ENCODE measurements around the gene LCE7A.

The LCE7A gene

GRCh38 chr1:152880316-152880715 is 20.5 kb downstream of the LCE7A start:
- DNase-seq (ENCODE audit: low read depth in 2 of 2): no peak

- DNase-seq (ENCODE audit: low read depth in 2 of 2): no peak
Measured at GRCh38 chr1:152880907-152881306, 21.1 kb downstream of the LCE7A start.

GRCh38 chr1:152884085-152884484 is 24.3 kb downstream of the LCE7A start:
- no peak for DNase-seq (ENCODE audit: low read depth in 2 of 2)

GRCh38 chr1:152884506-152884905 is 24.7 kb downstream of the LCE7A start:
- no peak for DNase-seq (ENCODE audit: low read depth in 2 of 2)

GRCh38 chr1:152884966-152885624 is 25.3 kb downstream of the LCE7A start:
- no peak for DNase-seq (ENCODE audit: low read depth in 2 of 2)

GRCh38 chr1:152886085-152886484 is 26.3 kb downstream of the LCE7A start:
- no peak for DNase-seq (ENCODE audit: low read depth in 2 of 2)

GRCh38 chr1:152886758-152887409 is 27.1 kb downstream of the LCE7A start:
- no peak for DNase-seq (ENCODE audit: low read depth in 2 of 2)

GRCh38 chr1:152888126-152888525 is 28.3 kb downstream of the LCE7A start:
- DNase-seq (ENCODE audit: low read depth in 2 of 2): no peak

GRCh38 chr1:152899027-152899426 is 39.2 kb downstream of the LCE7A start:
- DNase-seq (ENCODE audit: low read depth in 2 of 2): no peak

GRCh38 chr1:152899883-152900282 is 40.1 kb downstream of the LCE7A start:
- no peak for DNase-seq (ENCODE audit: low read depth in 2 of 2)

GRCh38 chr1:152901631-152902030 is 41.8 kb downstream of the LCE7A start:
- no peak for DNase-seq (ENCODE audit: low read depth in 2 of 2)

- DNase-seq (ENCODE audit: low read depth in 2 of 2): no peak
Measured at GRCh38 chr1:152902636-152903035, 42.8 kb downstream of the LCE7A start.

GRCh38 chr1:152904688-152905440 is 45.1 kb downstream of the LCE7A start:
- DNase-seq (ENCODE audit: low read depth in 2 of 2): no peak

GRCh38 chr1:152906023-152906565 is 46.3 kb downstream of the LCE7A start:
- no peak for DNase-seq (ENCODE audit: low read depth in 2 of 2)

- no peak for DNase-seq (ENCODE audit: low read depth in 2 of 2)
Measured at GRCh38 chr1:152907686-152908601, 48.1 kb downstream of the LCE7A start, which contains the start of gene IVL. TSS of gene IVL (plus strand) at chr1:152908546. CDS start at chr1:152909798, 1,252 bp downstream.

- DNase-seq (ENCODE audit: low read depth in 2 of 2): no peak
Measured at GRCh38 chr1:152909206-152909605, 49.4 kb downstream of the LCE7A start.

Data from stimulated activated CD4-positive, alpha-beta T cell treated with anti-CD3 and anti-CD28 coated beads, Interleukin-1b, Interleukin-23, amount 100 ng/mL, for 1 hour (primary cell).